ENCODE results near the gene ALDOB. TPM values are rescaled to one million over a fixed set of nuclear protein-coding genes. Genes with fewer than 3 reads are reported as not detected.
A peak's percentile ranks its signal among the peaks of the same experiment; 100 is the strongest.

Gene ALDOB
- total and polyA plus RNA-seq, 2 donors (not counting 3 experiments of a cell fraction or from before 2014, with no cell fraction given): not detected

DNA sequence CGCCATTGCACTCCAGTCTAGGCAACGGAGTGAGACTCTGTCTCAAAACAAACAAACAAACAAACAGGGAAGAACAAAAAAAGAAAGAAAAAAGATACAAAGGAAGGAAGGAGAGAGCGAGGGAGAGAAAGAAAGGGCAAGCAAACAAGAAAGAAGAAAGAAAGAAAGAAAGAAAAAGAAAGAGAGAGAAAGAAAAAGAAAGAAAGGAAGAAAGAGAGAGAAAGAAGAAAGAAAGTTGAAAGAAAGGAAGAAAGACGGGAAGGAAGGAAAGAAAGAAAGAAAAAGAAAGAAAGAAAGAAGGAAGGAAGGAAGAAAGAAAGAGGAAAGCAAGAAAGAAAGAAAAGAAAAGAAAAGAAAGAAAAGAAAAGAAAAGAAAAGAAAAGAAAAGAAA is 13.1 kb upstream of the ALDOB start:
- no peaks in the 10 kb centered on the region for H3K4me1 ChIP-seq (ENCODE audit: control insufficient read depth, extremely low read depth, insufficient read depth, low read length)
- BruUV-seq (replicated peaks): no TSS peak
- no peaks in the 10 kb centered on the region for H3K9me1 ChIP-seq (replicated peaks; ENCODE audit: control insufficient read depth, extremely low read depth, insufficient read depth, low read length)
- peak overlapping the region; percentile 37 for H3K4me2 ChIP-seq (ENCODE audit: insufficient read depth, low read length)
- H3K4me3 ChIP-seq (replicated peaks in 1 of 3; ENCODE audit: insufficient read depth in 1 of 3, low read depth in 1 of 3, low read length in 3 of 3): no peak overlapping the region
- POLR2A ChIA-PET: no interaction called here
- H3K27me3 ChIP-seq (ENCODE audit: control insufficient read depth in 2 of 2, insufficient read depth in 2 of 2, low read length in 2 of 2): peaks cover 7 to 12% of the 10 kb centered on the region in 2 experiments
- H3K9me3 ChIP-seq (replicated peaks; ENCODE audit: control insufficient read depth, insufficient read depth, low read length): no peaks in the 10 kb centered on the region
- no peaks in the 10 kb centered on the region for H3K36me3 ChIP-seq (ENCODE audit: control insufficient read depth in 2 of 2, extremely low read depth in 1 of 2, insufficient read depth in 2 of 2, low read length in 2 of 2)
- intact Hi-C loops (cut with micrococcal nuclease) (loop anchor here (1.0 kb wide), 1 partner anchor 82 kb away; no protein-coding TSS in a partner anchor), dilution Hi-C loops (cut with MboI; ENCODE audit: extremely low pct_ligation_motif_present, low sequenced_read_pairs) (no loop called here)
- no peaks in the 10 kb centered on the region for H3K79me2 ChIP-seq (ENCODE audit: control insufficient read depth, insufficient read depth, low read length)
- H3K27ac ChIP-seq (ENCODE audit: insufficient read depth, low read depth, low read length): no peak overlapping the region
- TF ChIP-seq FOS (IDR thresholded peaks at IDR 0.05; ENCODE audit: borderline replicate concordance, insufficient read depth, low read length): no peak
- TF ChIP-seq JUN (IDR thresholded peaks at IDR 0.05; ENCODE audit: borderline replicate concordance, insufficient read depth, insufficient read length, low read depth): no peak
- TF ChIP-seq POLR2AphosphoS5 (IDR thresholded peaks at IDR 0.05; ENCODE audit: insufficient read depth, low read depth, low read length): no peak
- TF ChIP-seq POLR2A (IDR thresholded peaks at IDR 0.05; ENCODE audit: low read depth, low read length): no peak
- H2AFZ ChIP-seq (ENCODE audit: low read depth, low read length): no peak overlapping the region
- H4K20me1 ChIP-seq (replicated peaks; ENCODE audit: control insufficient read depth, extremely low read depth, insufficient read depth, low read length): no peaks in the 10 kb centered on the region
- H3K9ac ChIP-seq (replicated peaks; ENCODE audit: extremely low read depth, insufficient read depth, low read length): no peak overlapping the region
- CTCF ChIA-PET: interaction anchor here (0.7 to 4.5 kb wide), 21 partner anchors 10 to 846 kb away, joined by 3 to 96 read pairs (median 3); partner anchors contain the start of genes MRPL50, RNF20 and ZNF189
- DNase-seq (ENCODE audit: low read depth, low spot score) (no peak), FAIRE-seq (no peak)

DNA sequence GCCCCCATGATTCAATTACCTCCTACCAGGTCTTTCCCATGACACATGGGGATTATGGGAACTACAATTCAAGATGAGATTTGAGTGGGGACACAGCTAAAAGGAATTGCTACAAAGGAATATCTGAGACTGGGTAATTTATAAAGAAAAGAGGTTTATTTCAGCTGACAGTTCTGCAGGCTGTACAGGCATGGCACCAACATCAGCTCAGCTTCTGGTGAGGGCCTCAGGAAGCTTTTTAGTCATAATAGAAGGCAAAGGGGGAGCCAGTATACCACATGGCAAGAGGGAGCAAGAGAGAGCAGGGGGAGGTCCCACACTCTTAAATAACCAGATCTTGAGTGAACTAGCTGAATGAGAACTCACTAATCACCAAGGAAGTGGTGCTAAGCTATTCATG is 11.2 kb upstream of the ALDOB start:
- Histone ChIP-seq H3K9me3 (replicated peaks; ENCODE audit: control insufficient read depth, insufficient read depth, low read length) (no peaks in the 10 kb centered on the region), H2AFZ (ENCODE audit: low read depth, low read length) (no peak overlapping the region), H3K4me2 (ENCODE audit: insufficient read depth, low read length) (no peak overlapping the region), H3K9me1 (replicated peaks; ENCODE audit: control insufficient read depth, extremely low read depth, insufficient read depth, low read length) (no peaks in the 10 kb centered on the region), H3K9ac (replicated peaks; ENCODE audit: extremely low read depth, insufficient read depth, low read length) (no peak overlapping the region), H3K36me3 (ENCODE audit: control insufficient read depth in 2 of 2, extremely low read depth in 1 of 2, insufficient read depth in 2 of 2, low read length in 2 of 2) (no peaks in the 10 kb centered on the region), H3K27me3 (ENCODE audit: control insufficient read depth in 2 of 2, insufficient read depth in 2 of 2, low read length in 2 of 2) (peaks cover 9 to 12% of the 10 kb centered on the region in 2 experiments), H3K79me2 (ENCODE audit: control insufficient read depth, insufficient read depth, low read length) (no peaks in the 10 kb centered on the region), H3K4me3 (replicated peaks in 1 of 3; ENCODE audit: insufficient read depth in 1 of 3, low read depth in 1 of 3, low read length in 3 of 3) (no peak overlapping the region), H4K20me1 (replicated peaks; ENCODE audit: control insufficient read depth, extremely low read depth, insufficient read depth, low read length) (no peaks in the 10 kb centered on the region), H3K4me1 (ENCODE audit: control insufficient read depth, extremely low read depth, insufficient read depth, low read length) (no peaks in the 10 kb centered on the region), H3K27ac (ENCODE audit: insufficient read depth, low read depth, low read length) (no peak overlapping the region)
- no peak for DNase-seq (ENCODE audit: low read depth, low spot score)
- CTCF ChIA-PET: interaction anchor here (1.1 to 4.5 kb wide), 4 partner anchors 10 to 84 kb away, joined by 3 to 96 read pairs (median 5); partner anchors contain the start of gene RNF20
- POLR2A ChIA-PET: no interaction called here
- intact Hi-C loops (cut with micrococcal nuclease) (no loop called here), dilution Hi-C loops (cut with MboI; ENCODE audit: extremely low pct_ligation_motif_present, low sequenced_read_pairs) (no loop called here)
- no peak for FAIRE-seq
- BruUV-seq (replicated peaks): no TSS peak
- TF ChIP-seq EZH2 (IDR thresholded peaks at IDR 0.05; ENCODE audit: borderline replicate concordance, low read depth, low read length, severe bottlenecking): no peak
- no peak for TF ChIP-seq JUN (IDR thresholded peaks at IDR 0.05; ENCODE audit: borderline replicate concordance, insufficient read depth, insufficient read length, low read depth)
- TF ChIP-seq CTCF (IDR thresholded peaks at IDR 0.05; ENCODE audit: extremely low read depth in 1 of 2, insufficient read depth in 1 of 2, low read depth in 1 of 2, low read length in 2 of 2): no peak
